MM.1S (cell line): ENCODE results near the gene TM4SF20.

Experiments
- DNase-seq: peaks from one replicate; pipeline ENCODE4 v3.0.0-alpha.2; 2015
- H2AFZ ChIP-seq: fragments of 300-600 bp; sonication (generic); 2 replicates; pipeline ENCODE4 v1.6.0; 2016; ENCODE audit warnings: antibody characterized with exemption, low read length
- H3F3A ChIP-seq: fragments of 300-600 bp; sonication (generic); 2 replicates; pipeline ENCODE4 v1.6.1; 2016; ENCODE audit warnings: mild to moderate bottlenecking, antibody characterized with exemption, low read length, moderate library complexity, mixed read lengths; ENCODE audit not compliant: insufficient read depth
- H3K27ac ChIP-seq: fragments of 300-600 bp; sonication (generic); 2 replicates; pipeline ENCODE4 v1.5.1; 2016; ENCODE audit warnings: mild to moderate bottlenecking, low read length
- H3K27me3 ChIP-seq: fragments of 300-600 bp; sonication (generic); replicated peaks from 2 replicates; pipeline ENCODE4 v1.6.0; 2016; ENCODE audit warnings: low read length; ENCODE audit not compliant: insufficient read depth
- H3K36me3 ChIP-seq: fragments of 300-600 bp; sonication (generic); replicated peaks from 2 replicates; pipeline ENCODE4 v1.6.1; 2016; ENCODE audit warnings: mild to moderate bottlenecking, low read length, mixed read lengths; ENCODE audit not compliant: insufficient read depth
- H3K4me1 ChIP-seq: fragments of 300-600 bp; sonication (generic); 2 replicates; pipeline ENCODE4 v1.6.1; 2016; ENCODE audit warnings: low read length, mixed read lengths
- H3K4me2 ChIP-seq: fragments of 300-600 bp; sonication (generic); 2 replicates; pipeline ENCODE4 v1.6.0; 2016; ENCODE audit warnings: low read depth, low read length
- H3K4me3 ChIP-seq: fragments of 300-600 bp; sonication (generic); 2 replicates; pipeline ENCODE4 v1.5.1; 2016; ENCODE audit warnings: low read length, mixed read lengths
- H3K79me2 ChIP-seq: fragments of 300-600 bp; sonication (generic); 2 replicates; pipeline ENCODE4 v1.6.1; 2016; ENCODE audit warnings: mixed run types, low read length, mixed read lengths
- H3K9ac ChIP-seq: fragments of 300-600 bp; sonication (generic); 2 replicates; pipeline ENCODE4 v1.6.1; 2016; ENCODE audit warnings: low read length, mixed read lengths
- H3K9me2 ChIP-seq: fragments of 300-600 bp; sonication (generic); replicated peaks from 2 replicates; pipeline ENCODE4 v1.6.1; 2016; ENCODE audit warnings: mild to moderate bottlenecking, low read length, mixed read lengths; ENCODE audit not compliant: insufficient read depth
- H3K9me3 ChIP-seq: fragments of 300-600 bp; sonication (generic); replicated peaks from 2 replicates; pipeline ENCODE4 v1.6.1; 2016; ENCODE audit warnings: mild to moderate bottlenecking, low read length, mixed read lengths; ENCODE audit not compliant: insufficient read depth
- H4K20me1 ChIP-seq: fragments of 300-600 bp; sonication (generic); 2 replicates; pipeline ENCODE4 v1.6.1; 2016; ENCODE audit warnings: mild to moderate bottlenecking, low read length, moderate library complexity, mixed read lengths; ENCODE audit not compliant: insufficient read depth
- CTCF ChIP-seq: fragments of 300-600 bp; sonication (generic); IDR thresholded peaks from 2 replicates; pipeline ENCODE4 v1.5.1; 2016; ENCODE audit warnings: antibody characterized with exemption, low read length, mixed read lengths
- EZH2 ChIP-seq: fragments of 300-600 bp; sonication (generic); optimal IDR thresholded peaks from 2 replicates; pipeline ENCODE3; 2017; ENCODE audit warnings: low read depth, mild to moderate bottlenecking, antibody characterized with exemption, low read length, mixed read lengths
- EZH2phosphoT487 ChIP-seq: fragments of 300-600 bp; sonication (generic); IDR thresholded peaks from 2 replicates; pipeline ENCODE4 v1.6.1; 2018; ENCODE audit warnings: antibody characterized with exemption, low read length

Gene TM4SF20

GRCh38 chr2:227394401-227394800 lies 15.3 kb upstream of the TM4SF20 start:
- H2AFZ ChIP-seq: no peak overlapping the region
- no peaks in the 10 kb centered on the region for H4K20me1 ChIP-seq
- no peak overlapping the region for H3K4me3 ChIP-seq
- no peaks in the 10 kb centered on the region for H3K79me2 ChIP-seq
- no peaks in the 10 kb centered on the region for H3F3A ChIP-seq
- H3K27me3 ChIP-seq: no peaks in the 10 kb centered on the region
- no peaks in the 10 kb centered on the region for H3K9me3 ChIP-seq
- no peak overlapping the region for H3K9ac ChIP-seq
- H3K27ac ChIP-seq: no peak overlapping the region
- peak; percentile 26 for DNase-seq
- H3K9me2 ChIP-seq: no peaks in the 10 kb centered on the region
- no peak for TF ChIP-seq CTCF
- no peak for TF ChIP-seq EZH2
- TF ChIP-seq EZH2phosphoT487: no peak
- no peak overlapping the region for H3K4me2 ChIP-seq
- no peaks in the 10 kb centered on the region for H3K36me3 ChIP-seq
- peaks cover 9% of the 10 kb centered on the region; the same call in 1 of the 2 replicates for H3K4me1 ChIP-seq

GRCh38 chr2:227390468-227391256 lies 11.6 kb upstream of the TM4SF20 start:
- H2AFZ ChIP-seq: no peak overlapping the region
- no peak overlapping the region for H3K9ac ChIP-seq
- H3K9me3 ChIP-seq: no peaks in the 10 kb centered on the region
- no peaks in the 10 kb centered on the region for H4K20me1 ChIP-seq
- no peaks in the 10 kb centered on the region for H3F3A ChIP-seq
- no peaks in the 10 kb centered on the region for H3K79me2 ChIP-seq
- H3K27ac ChIP-seq: no peak overlapping the region
- H3K27me3 ChIP-seq: no peaks in the 10 kb centered on the region
- H3K4me1 ChIP-seq: peaks cover 5% of the 10 kb centered on the region; the same call in 1 of the 2 replicates
- H3K9me2 ChIP-seq: no peaks in the 10 kb centered on the region
- no peak overlapping the region for H3K4me3 ChIP-seq
- H3K4me2 ChIP-seq: no peak overlapping the region
- no peaks in the 10 kb centered on the region for H3K36me3 ChIP-seq
- TF ChIP-seq EZH2phosphoT487 (no peak), CTCF (no peak), EZH2 (no peak)
- DNase-seq: no peak

GRCh38 chr2:227389661-227390060 lies 10.6 kb upstream of the TM4SF20 start:
- no peaks in the 10 kb centered on the region for H3K36me3 ChIP-seq
- no peak for TF ChIP-seq EZH2phosphoT487
- TF ChIP-seq EZH2: no peak
- H3K4me2 ChIP-seq: no peak overlapping the region
- no peak overlapping the region for H2AFZ ChIP-seq
- no peaks in the 10 kb centered on the region for H3K79me2 ChIP-seq
- no peak overlapping the region for H3K4me3 ChIP-seq
- H3K27ac ChIP-seq: no peak overlapping the region
- H3K9ac ChIP-seq: no peak overlapping the region
- H3K27me3 ChIP-seq: no peaks in the 10 kb centered on the region
- DNase-seq: no peak
- H3K4me1 ChIP-seq: peaks cover 5% of the 10 kb centered on the region; the same call in 1 of the 2 replicates
- H4K20me1 ChIP-seq: no peaks in the 10 kb centered on the region
- no peaks in the 10 kb centered on the region for H3K9me2 ChIP-seq
- no peaks in the 10 kb centered on the region for H3K9me3 ChIP-seq
- H3F3A ChIP-seq: no peaks in the 10 kb centered on the region

GRCh38 chr2:227389231-227389630 lies 10.1 kb upstream of the TM4SF20 start:
- Histone ChIP-seq H3K9me2 (no peaks in the 10 kb centered on the region), H3K4me1 (peaks cover under 1% of the 10 kb centered on the region; the same call in 1 of the 2 replicates), H3K9ac (no peak overlapping the region), H3K79me2 (no peaks in the 10 kb centered on the region), H2AFZ (no peak overlapping the region), H3K4me2 (no peak overlapping the region), H3F3A (no peaks in the 10 kb centered on the region), H3K36me3 (no peaks in the 10 kb centered on the region), H4K20me1 (no peaks in the 10 kb centered on the region), H3K27ac (no peak overlapping the region), H3K4me3 (no peak overlapping the region), H3K27me3 (no peaks in the 10 kb centered on the region), H3K9me3 (no peaks in the 10 kb centered on the region)
- no peak for TF ChIP-seq EZH2
- TF ChIP-seq EZH2phosphoT487: no peak
- TF ChIP-seq CTCF: no peak
- no peak for DNase-seq
